Skin of body (tissue), 2 donors: ENCODE results near the gene GNB3. TPM values are rescaled to one million over a fixed set of nuclear protein-coding genes. Genes with fewer than 3 reads are reported as not detected.
"Not testable (repeated sequence)": the region's sequence is repeated elsewhere in the genome, so short reads cannot be mapped to it uniquely, and the experiment has no call there.

ENCODE experiments used
- DNase-seq: peaks from one replicate; lab custom pipeline; 2025; lab: John Stamatoyannopoulos, UW
- total RNA-seq: library from RNA; depleted of rRNA; stranded (reverse); fragments of >200 nt; gene quantifications from one replicate; pipeline ENCODE4 v1.2.3, GENCODE V29; 2014

The GNB3 gene
- total RNA-seq, 1 donor from 2014 or later: 2.2 TPM

- no peak for DNase-seq
Observed at GRCh38 chr12:6858799-6859198, 18.1 kb downstream of the GNB3 start.

GRCh38 chr12:6860116-6860515, 19.4 kb downstream of the GNB3 start:
- DNase-seq: no peak

- no peak for DNase-seq
Observed at GRCh38 chr12:6860942-6861341, 20.2 kb downstream of the GNB3 start.

GRCh38 chr12:6861391-6861790, 20.7 kb downstream of the GNB3 start:
- DNase-seq: no peak

- DNase-seq: no peak
Observed at GRCh38 chr12:6863033-6863432, 22.3 kb downstream of the GNB3 start.

- no peak for DNase-seq
Observed at GRCh38 chr12:6863586-6864321, 23.0 kb downstream of the GNB3 start.

GRCh38 chr12:6865307-6865706, 24.6 kb downstream of the GNB3 start:
- not testable (repeated sequence) for DNase-seq

GRCh38 chr12:6866163-6866919, 25.6 kb downstream of the GNB3 start:
- no peak for DNase-seq

- no peak for DNase-seq
Observed at GRCh38 chr12:6866920-6867412, 26.2 kb downstream of the GNB3 start.

- DNase-seq: peak; percentile 63
Observed at GRCh38 chr12:6867413-6868210, 26.9 kb downstream of the GNB3 start, which contains the start of gene TPI1. Gene TPI1, plus strand, starts transcription at chr12:6867531. Its CDS starts 36 bp downstream, at chr12:6867567.

- DNase-seq: no peak
Observed at GRCh38 chr12:6868211-6869048, 27.7 kb downstream of the GNB3 start.

- DNase-seq: peak; percentile 23
Observed at GRCh38 chr12:6869049-6870021, 28.6 kb downstream of the GNB3 start.

GRCh38 chr12:6870304-6870703, 29.6 kb downstream of the GNB3 start:
- DNase-seq: not testable (repeated sequence)

- no peak for DNase-seq
Observed at GRCh38 chr12:6871052-6871957, 30.6 kb downstream of the GNB3 start.

- DNase-seq: no peak
Observed at GRCh38 chr12:6872073-6873048, 31.6 kb downstream of the GNB3 start.

GRCh38 chr12:6873094-6874014, 32.6 kb downstream of the GNB3 start, which contains the start of gene SPSB2:
Gene SPSB2, minus strand, starts transcription at chr12:6873303. Its CDS starts 402 bp downstream, at chr12:6872901.
- peak; percentile 91 for DNase-seq
